Esophagus (tissue), 2 donors: ENCODE measurements around the gene RTP5. TPM values are rescaled to one million over a fixed set of nuclear protein-coding genes. Genes with fewer than 3 reads are reported as not detected.
"Not testable (repeated sequence)": the region's sequence is repeated elsewhere in the genome, so short reads cannot be mapped to it uniquely, and the experiment has no call there.

ENCODE experiments used
- H3K27ac ChIP-seq, 2 donors: one replicate each; pipeline ENCODE4 v1.5.1; 2013; ENCODE audit warnings: low read depth in 2 of 2, mild to moderate bottlenecking in 2 of 2, inconsistent platforms in 1 of 2, low read length in 1 of 2, moderate library complexity in 1 of 2
- H3K27me3 ChIP-seq, 2 donors: one replicate each; pipeline ENCODE4 v1.6.1; 2013; ENCODE audit warnings: low read length in 2 of 2, control low read depth in 1 of 2, mild to moderate bottlenecking in 1 of 2; ENCODE audit not compliant: insufficient read depth in 2 of 2, control insufficient read depth in 1 of 2
- H3K36me3 ChIP-seq, 2 donors: one replicate each; pipeline ENCODE4 v1.6.1; 2013; ENCODE audit warnings: low read length in 1 of 2; ENCODE audit not compliant: control insufficient read depth in 2 of 2, insufficient read depth in 2 of 2
- H3K4me1 ChIP-seq, 2 donors: one replicate each; pipeline ENCODE4 v1.6.1; 2013; ENCODE audit warnings: low read length in 1 of 2; ENCODE audit not compliant: control insufficient read depth in 2 of 2, insufficient read depth in 2 of 2
- H3K4me3 ChIP-seq, 2 donors: one replicate each; pipeline ENCODE4 v1.5.1; 2013; ENCODE audit warnings: low read length in 2 of 2, mild to moderate bottlenecking in 2 of 2, low read depth in 1 of 2, moderate library complexity in 1 of 2
- H3K9me3 ChIP-seq, 2 donors: one replicate each; pipeline ENCODE4 v1.6.1; 2013; ENCODE audit warnings: mild to moderate bottlenecking in 2 of 2, low read depth in 1 of 2, low read length in 1 of 2, moderate library complexity in 1 of 2; ENCODE audit not compliant: control insufficient read depth in 2 of 2, insufficient read depth in 1 of 2
- WGBS, 2 donors: extraction: QIAGEN DNeasy Blood & Tissue Kit; methylation state at CpG; one replicate each; pipeline ENCODE4 v1.1.7; 2013; 5-methylcytosine and 5-hydroxymethylcytosine counted together
- polyA plus RNA-seq, 2 donors: library from polyadenylated mRNA; stranded (reverse); fragments of 200-250 nt; gene quantifications; one replicate each; pipeline ENCODE4 v1.2.3, GENCODE V29; 2013
- donor health status: healthy with polysubstance abuse.
- donor health status: Bipolar disorder and iron deficiency.

The RTP5 gene
- under 1 TPM; 0.06 to 0.28 TPM for polyA plus RNA-seq

DNA sequence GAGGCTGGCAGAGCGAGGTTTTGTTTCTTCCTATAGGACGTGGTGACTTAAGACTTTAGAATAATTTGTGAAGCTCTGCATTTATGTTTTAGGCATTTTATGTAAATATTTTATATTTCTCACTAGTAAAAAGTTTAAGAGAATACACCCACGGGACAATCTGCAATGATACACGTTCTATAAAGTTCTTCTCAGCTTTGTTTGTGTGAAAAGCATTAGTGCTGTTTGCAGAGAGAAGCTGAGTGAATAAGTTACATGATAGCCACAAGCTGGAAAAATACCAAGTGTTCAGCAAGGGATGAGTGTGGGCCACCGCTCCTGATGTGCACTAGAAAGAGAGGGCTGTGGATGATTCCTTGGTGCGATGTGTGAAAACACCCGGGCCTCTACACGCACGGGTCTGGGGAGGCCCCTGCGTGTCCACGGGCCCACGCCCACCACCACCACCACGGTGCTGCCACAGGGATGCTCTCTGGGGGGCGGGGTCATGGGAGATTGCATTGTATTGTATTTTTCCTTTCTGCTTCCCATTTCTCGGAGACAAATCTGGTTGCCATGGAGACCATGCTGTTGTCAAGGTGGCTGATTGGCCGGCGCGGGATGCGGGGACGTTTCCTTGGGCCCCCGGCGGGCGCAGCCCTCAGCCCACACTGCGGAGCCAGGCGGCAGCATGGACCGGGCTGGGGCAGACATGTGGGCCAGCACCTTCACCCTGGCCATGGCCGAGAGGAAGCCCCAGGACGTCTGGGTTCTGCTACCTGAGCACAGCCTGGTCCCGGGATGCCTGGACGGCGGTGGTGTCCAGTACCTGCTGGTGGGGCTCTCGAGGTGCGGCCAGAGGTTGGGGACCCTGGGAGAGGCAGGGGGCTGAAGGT is at the start of gene RTP5:
TSS of gene RTP5 (plus strand) at position 643 of the 875 bp plus-strand sequence. CDS start at position 671, 28 bp downstream.
- Histone ChIP-seq H3K4me3 (no peak within 1 kb of the TSS), H3K4me1 (peaks cover 3 to 13% of the 10 kb centered on the region in 2 donors), H3K9me3 (peaks cover 0 to 15% of the 10 kb centered on the region in 2 donors), H3K36me3 (peaks cover 0 to 1% of the 10 kb centered on the region in 2 donors), H3K27me3 (no peaks in the 10 kb centered on the region), H3K27ac (no peak within 1 kb of the TSS)
- 63 to 70% methylated on average over 33 of the region's 33 CpGs for WGBS, 2 donors

DNA sequence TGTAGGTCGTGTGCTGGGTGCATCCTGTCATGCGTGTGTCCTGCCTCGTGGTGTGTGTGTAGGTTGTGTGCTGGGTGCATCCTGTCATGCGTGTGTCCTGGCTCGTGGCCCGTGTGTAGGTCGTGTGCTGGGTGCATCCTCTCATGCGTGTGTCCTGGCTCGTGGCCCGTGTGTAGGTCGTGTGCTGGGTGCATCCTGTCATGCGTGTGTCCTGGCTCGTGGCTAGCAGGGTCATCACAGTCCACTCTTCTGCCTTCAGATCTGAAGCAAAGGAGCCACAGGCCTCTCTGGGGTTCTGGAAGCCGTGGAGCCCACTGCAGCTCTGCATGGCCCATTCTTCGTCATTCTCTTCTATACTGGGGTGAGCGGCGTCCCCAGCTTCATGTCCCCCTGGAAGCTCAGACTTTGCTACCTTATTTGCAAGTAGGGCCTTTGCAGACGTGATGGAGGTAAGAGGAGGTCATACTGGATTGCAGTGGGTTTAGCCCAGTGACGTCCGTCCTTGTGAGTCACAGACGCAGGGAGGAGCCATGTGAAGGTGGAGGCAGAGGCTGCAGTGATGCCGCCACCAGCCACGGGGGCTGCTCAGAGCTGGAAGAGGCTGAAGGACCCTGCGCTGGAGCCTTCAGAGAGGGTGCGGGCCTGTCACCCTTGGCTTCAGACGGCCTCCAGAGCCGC is 49.4 kb upstream of the RTP5 start:
- H3K27me3 ChIP-seq, H3K4me1 ChIP-seq, H3K27ac ChIP-seq, H3K9me3 ChIP-seq, H3K36me3 ChIP-seq, H3K4me3 ChIP-seq: not testable (repeated sequence)
- WGBS, 2 donors: 80 to 84% methylated on average over 27 of the region's 27 CpGs

DNA sequence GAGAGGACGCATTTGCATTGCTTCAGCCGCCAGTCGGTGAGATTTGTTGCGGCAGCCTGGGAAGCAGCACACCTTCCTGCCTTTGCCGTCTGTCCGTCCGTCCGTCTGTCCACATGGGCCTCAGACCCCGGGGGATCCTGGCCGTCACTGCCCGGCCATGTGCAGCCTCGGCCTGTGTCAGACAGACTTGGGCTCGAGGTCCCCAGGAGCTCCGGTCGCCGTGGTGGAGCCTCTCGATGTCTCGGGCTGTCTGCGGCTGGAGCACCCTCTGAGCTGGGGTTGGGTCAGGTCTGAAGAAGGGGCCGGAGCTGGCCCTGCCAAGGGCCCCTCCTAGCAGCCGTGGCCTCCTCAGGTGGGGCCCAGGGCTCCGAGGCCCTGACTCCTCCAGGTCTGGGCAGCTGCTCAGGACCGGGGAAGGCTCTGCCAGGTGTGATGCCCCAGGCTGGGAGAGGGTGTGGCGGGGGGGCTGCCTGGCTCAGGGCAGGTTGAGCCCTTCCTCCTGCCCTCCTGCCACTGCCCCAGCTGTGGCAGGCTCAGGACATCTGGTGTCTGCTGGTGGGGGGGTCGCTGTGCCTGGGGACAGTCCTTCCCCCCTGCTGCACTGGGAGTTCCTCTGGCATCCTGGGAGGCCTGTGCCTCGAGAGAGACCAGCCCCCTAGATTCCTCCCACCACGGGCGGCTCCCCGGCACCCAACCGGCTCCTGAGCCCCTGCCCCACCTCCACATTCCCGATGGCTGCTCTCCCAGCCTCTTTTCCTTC is 48.7 kb upstream of the RTP5 start:
- WGBS, 2 donors: 80 to 85% methylated on average over 28 to 31 of the region's 31 CpGs
- Histone ChIP-seq H3K4me3 (no peak overlapping the region), H3K4me1 (no peaks in the 10 kb centered on the region), H3K27me3 (no peaks in the 10 kb centered on the region), H3K27ac (no peak overlapping the region), H3K9me3 (no peaks in the 10 kb centered on the region), H3K36me3 (no peaks in the 10 kb centered on the region)

DNA sequence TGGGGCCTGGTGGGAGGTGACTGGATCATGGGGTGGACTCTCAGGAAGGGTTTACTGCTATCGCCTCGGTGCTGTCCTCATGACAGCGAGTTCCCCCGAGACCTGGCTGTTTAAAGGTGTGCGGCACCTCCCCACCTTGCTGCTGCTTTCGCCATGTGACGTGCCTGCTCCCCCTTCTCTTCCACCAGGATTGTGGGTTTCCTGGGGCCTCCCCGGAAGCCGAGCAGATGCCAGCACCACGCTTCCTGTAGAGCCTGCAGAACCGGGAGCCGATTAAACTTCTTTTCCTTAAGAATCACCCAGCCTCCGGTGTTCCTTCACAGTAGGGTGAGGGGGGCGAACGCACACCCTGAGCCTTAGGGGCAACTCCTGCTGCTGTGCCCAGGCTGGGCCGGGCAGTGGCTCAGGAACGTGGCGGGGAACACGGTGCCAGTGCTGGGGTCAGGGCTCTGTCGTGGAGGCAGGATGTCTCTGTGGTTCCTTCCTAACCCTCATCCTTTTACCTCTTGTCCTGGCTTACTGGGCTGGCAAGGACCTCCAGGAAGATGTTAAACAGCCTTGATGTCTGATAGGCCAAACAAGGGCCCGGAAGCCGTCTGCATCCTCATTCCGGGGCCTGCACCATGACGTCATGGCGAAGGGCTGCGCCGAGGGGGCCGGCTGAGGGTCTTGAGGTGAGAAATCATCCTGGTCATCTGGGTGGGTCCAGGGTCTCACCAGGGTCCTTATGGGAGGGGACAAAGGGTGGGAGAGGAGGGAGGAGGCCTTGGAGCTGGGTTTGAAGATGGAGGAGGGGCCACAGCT is 47.9 kb upstream of the RTP5 start:
- no peaks in the 10 kb centered on the region for H3K9me3 ChIP-seq
- 74% methylated on average over 28 of the region's 28 CpGs for WGBS, 2 donors

DNA sequence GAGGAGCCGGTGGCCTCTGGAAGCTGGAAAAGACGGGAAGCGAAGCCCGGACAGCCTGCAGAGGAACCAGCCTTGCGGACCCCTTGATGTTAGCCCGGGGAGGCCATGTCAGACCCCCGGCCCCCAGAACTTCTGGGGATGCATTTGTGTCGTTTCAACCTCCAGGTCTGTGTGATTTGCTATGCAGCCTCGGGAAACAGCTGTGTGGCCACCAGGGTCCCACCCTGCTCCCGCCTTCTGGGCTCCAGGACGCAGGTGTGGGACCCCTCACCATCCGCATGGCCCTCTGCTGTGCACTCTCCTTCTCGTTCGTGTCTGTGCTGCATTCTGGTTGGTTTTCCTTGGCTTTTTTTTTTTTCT is 47.3 kb upstream of the RTP5 start:
- Histone ChIP-seq H3K36me3 (no peaks in the 10 kb centered on the region), H3K27ac (no peak overlapping the region), H3K4me3 (no peak overlapping the region), H3K4me1 (no peaks in the 10 kb centered on the region), H3K9me3 (peaks cover 0 to 5% of the 10 kb centered on the region in 2 donors), H3K27me3 (no peaks in the 10 kb centered on the region)
- 75 to 79% methylated on average over 14 of the region's 14 CpGs for whole genome bisulfite sequencing, 2 donors

More for the DNA sequence above, 47.9 kb upstream of the RTP5 start:
- no peaks in the 10 kb centered on the region for H3K27me3 ChIP-seq
- H3K4me1 ChIP-seq: no peaks in the 10 kb centered on the region
- no peak overlapping the region for H3K27ac ChIP-seq
- no peak overlapping the region for H3K4me3 ChIP-seq
- no peaks in the 10 kb centered on the region for H3K36me3 ChIP-seq

DNA sequence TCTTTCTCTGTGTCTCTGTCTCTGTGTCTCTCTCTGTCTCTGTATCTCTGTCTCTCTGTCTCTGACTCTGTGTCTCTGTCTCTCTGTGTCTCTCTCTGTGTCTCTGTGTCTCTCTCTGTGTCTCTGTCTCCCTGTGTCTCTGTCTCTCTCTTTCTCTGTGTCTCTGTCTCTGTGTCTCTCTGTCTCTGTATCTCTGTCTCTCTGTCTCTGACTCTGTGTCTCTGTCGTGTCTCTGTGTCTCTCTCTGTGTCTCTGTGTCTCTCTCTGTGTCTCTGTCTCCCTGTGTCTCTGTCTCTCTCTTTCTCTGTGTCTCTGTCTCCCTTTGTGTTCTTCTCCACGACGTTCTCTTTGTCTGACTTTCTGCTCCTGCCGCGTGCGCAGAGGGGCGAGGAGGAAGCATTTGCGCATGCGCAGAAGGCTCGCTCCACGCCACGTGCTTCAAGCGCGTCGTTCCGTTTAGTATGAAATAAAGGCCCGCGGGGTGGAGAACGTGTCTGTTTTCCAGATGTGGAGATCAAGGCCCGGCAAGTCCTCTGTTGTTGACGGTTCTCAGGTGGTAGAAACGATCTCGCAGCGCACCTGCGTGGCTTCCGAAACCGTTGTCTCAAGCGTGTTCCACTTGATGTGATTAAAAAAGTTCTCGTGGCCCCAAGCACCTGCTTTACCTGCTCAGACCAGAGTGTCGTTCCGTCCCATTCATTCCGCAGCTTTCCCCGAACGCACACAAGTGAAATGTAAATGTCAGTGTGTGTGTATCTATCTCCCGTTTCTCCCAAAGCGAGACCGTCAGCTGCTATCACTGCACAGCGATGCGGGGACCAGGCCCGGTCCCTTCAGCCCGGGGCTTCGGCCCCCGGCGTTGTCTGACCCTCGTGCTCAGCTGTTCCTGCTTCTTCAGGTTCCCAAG is 45.7 kb upstream of the RTP5 start:
- H3K27ac ChIP-seq, H3K27me3 ChIP-seq, H3K4me1 ChIP-seq, H3K36me3 ChIP-seq, H3K9me3 ChIP-seq, H3K4me3 ChIP-seq: not testable (repeated sequence)
- 86 to 90% methylated on average over 45 of the region's 45 CpGs for WGBS, 2 donors

DNA sequence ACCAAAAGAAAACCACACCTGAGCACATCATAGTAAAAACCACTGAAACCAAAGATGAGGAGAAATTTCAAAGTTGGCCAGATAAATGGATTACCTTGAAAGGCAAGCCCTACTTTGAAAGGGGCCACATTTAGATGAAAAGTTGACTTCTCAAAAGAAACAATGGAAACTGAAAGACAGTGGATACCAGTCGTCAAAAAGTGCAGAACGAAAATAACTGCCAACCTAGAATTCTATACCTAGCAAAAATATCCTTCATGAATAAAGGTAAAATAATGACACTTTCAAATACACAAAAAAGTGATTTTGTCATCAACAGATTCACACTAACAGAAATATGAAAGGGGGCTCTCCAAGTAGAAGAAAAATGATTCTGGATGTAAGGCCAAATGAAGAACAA is 42.1 kb upstream of the RTP5 start:
- 76 to 83% methylated on average over 2 of the region's 2 CpGs for WGBS, 2 donors
- Histone ChIP-seq H3K4me1 (no peaks in the 10 kb centered on the region), H3K36me3 (no peaks in the 10 kb centered on the region), H3K4me3 (no peak overlapping the region), H3K27ac (no peak overlapping the region), H3K27me3 (no peaks in the 10 kb centered on the region), H3K9me3 (peaks cover 0 to 5% of the 10 kb centered on the region in 2 donors)

DNA sequence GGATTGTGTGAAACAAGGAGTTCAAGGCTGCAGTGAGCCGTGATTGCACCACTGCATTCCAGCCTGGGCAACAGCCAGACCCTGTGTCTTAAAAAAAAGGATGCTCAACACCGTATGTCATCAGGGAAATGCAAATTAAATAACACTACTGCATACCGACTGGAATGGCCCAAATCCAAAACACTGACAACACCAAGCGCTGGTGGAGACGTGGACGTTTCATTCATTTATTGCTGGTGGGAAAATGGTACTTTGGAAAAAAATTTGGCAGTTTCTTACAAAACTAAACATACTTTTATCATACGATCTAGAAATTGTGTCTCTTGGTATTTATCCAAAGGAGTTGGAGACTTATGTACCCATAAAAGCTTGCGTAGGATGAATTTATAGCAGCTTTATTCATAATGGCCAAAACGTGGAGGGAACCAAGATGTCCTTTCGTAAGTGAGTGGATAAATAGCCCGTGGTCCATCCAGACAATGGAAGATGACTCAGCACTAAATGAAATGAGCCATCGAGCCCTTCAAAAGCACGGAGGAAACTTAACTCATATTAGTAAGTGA is 36.3 kb upstream of the RTP5 start:
- WGBS, 2 donors: 40 to 55% methylated on average over 13 of the region's 13 CpGs
- Histone ChIP-seq H3K27me3 (no peaks in the 10 kb centered on the region), H3K9me3 (no peaks in the 10 kb centered on the region), H3K4me3 (no peak overlapping the region), H3K36me3 (no peaks in the 10 kb centered on the region), H3K27ac (no peak overlapping the region), H3K4me1 (no peaks in the 10 kb centered on the region)
